Fibroblast of villous mesenchyme (primary cell): ENCODE results near the gene MIPEP. TPM values are rescaled to one million over a fixed set of nuclear protein-coding genes. Genes with fewer than 3 reads are reported as not detected.
A peak's percentile ranks its signal among the peaks of the same experiment; 100 is the strongest.

ENCODE experiments used
- DNase-seq: peaks from one replicate; pipeline ENCODE4 v3.0.0-alpha.2; 2010; ENCODE audit warnings: low read depth
- H3K4me3 ChIP-seq: 2 replicates; pipeline ENCODE4 v1.5.1; 2011; ENCODE audit warnings: low read depth, mild to moderate bottlenecking, low read length
- CTCF ChIP-seq: IDR thresholded peaks from 2 replicates; pipeline ENCODE4 v1.5.1; 2012; ENCODE audit warnings: low read depth, mild to moderate bottlenecking, low read length; ENCODE audit not compliant: insufficient read depth
- total RNA-seq: library from RNA; depleted of rRNA; stranded (reverse); fragments of >200 nt; gene quantifications from 2 replicates; pipeline ENCODE4 v1.2.3, GENCODE V29; 2012

Gene MIPEP
- total RNA-seq, 1 donor = 38.9 TPM

- H3K4me3 ChIP-seq = no peak overlapping the region
- DNase-seq = peak; percentile 56
- TF ChIP-seq CTCF = no peak
Observed at GRCh38 chr13:23868521-23868920, 20.7 kb downstream of the MIPEP start.

- H3K4me3 ChIP-seq = no peak overlapping the region
- peak; percentile 38 for DNase-seq
- no peak for TF ChIP-seq CTCF
Observed at GRCh38 chr13:23867027-23867491, 22.1 kb downstream of the MIPEP start.

- no peak for TF ChIP-seq CTCF
- H3K4me3 ChIP-seq = no peak overlapping the region
- no peak for DNase-seq
Observed at GRCh38 chr13:23866420-23867026, 22.7 kb downstream of the MIPEP start.

- no peak for DNase-seq
- TF ChIP-seq CTCF = no peak
- no peak overlapping the region for H3K4me3 ChIP-seq
Observed at GRCh38 chr13:23865906-23866305, 23.3 kb downstream of the MIPEP start.

GRCh38 chr13:23865026-23865425 lies 24.2 kb downstream of the MIPEP start:
- no peak overlapping the region for H3K4me3 ChIP-seq
- DNase-seq = peak; percentile 67
- TF ChIP-seq CTCF = no peak

GRCh38 chr13:23861310-23861709 lies 27.9 kb downstream of the MIPEP start:
- no peak for DNase-seq
- no peak for TF ChIP-seq CTCF
- no peak overlapping the region for H3K4me3 ChIP-seq

- H3K4me3 ChIP-seq = no peak overlapping the region
- no peak for DNase-seq
- TF ChIP-seq CTCF = no peak
Observed at GRCh38 chr13:23859904-23860303, 29.3 kb downstream of the MIPEP start.
